Stimulated activated CD4-positive, alpha-beta T cell treated with anti-CD3 and anti-CD28 coated beads, TNF-alpha, amount 100 ng/mL, for 1 hour (primary cell): Measurements from ENCODE around the gene CHID1.

Experiments
- DNase-seq, 3 donors: peaks; one replicate each; pipeline ENCODE4 v3.0.0-alpha.2; 2020; ENCODE audit warnings: low read depth in 3 of 3, low spot score in 1 of 3

CHID1 gene

GRCh38 chr11:910589-911030 lies at the start of gene CHID1:
Gene CHID1 (minus strand): TSS chr11:910810. CDS start chr11:904816, 5,994 bp downstream.
- peak; percentile 49 to 81 (median 67) for DNase-seq

- DNase-seq = no peak
These were observed 49.0 kb upstream of the CHID1 start for GRCh38 chr11:959608-960007.

- DNase-seq = no peak
These were observed 48.4 kb upstream of the CHID1 start for GRCh38 chr11:959027-959426.

- DNase-seq = no peak
These were observed 47.5 kb upstream of the CHID1 start for GRCh38 chr11:958101-958500.

GRCh38 chr11:957212-957920 lies 46.8 kb upstream of the CHID1 start:
- DNase-seq = no peak

GRCh38 chr11:955154-956063 lies 44.8 kb upstream of the CHID1 start:
- DNase-seq = no peak

GRCh38 chr11:954392-955153 lies 44.0 kb upstream of the CHID1 start:
- no peak for DNase-seq

GRCh38 chr11:953512-953911 lies 42.9 kb upstream of the CHID1 start:
- DNase-seq = no peak

GRCh38 chr11:952406-953385 lies 42.1 kb upstream of the CHID1 start:
- DNase-seq = no peak

GRCh38 chr11:951507-951906 lies 40.9 kb upstream of the CHID1 start:
- no peak for DNase-seq

- DNase-seq = no peak
These were observed 37.1 kb upstream of the CHID1 start for GRCh38 chr11:947744-948143.

GRCh38 chr11:945986-946385 lies 35.4 kb upstream of the CHID1 start:
- DNase-seq = no peak

- DNase-seq = no peak
These were observed 34.3 kb upstream of the CHID1 start for GRCh38 chr11:944711-945470.

- DNase-seq = no peak
These were observed 32.2 kb upstream of the CHID1 start for GRCh38 chr11:942823-943222.

GRCh38 chr11:940496-941135 lies 30.0 kb upstream of the CHID1 start:
- no peak for DNase-seq

GRCh38 chr11:937841-938261 lies 27.2 kb upstream of the CHID1 start:
- no peak for DNase-seq

GRCh38 chr11:936199-936598 lies 25.6 kb upstream of the CHID1 start:
- no peak for DNase-seq

- DNase-seq = no peak
These were observed 23.9 kb upstream of the CHID1 start for GRCh38 chr11:934527-934926.

GRCh38 chr11:933936-934335 lies 23.3 kb upstream of the CHID1 start:
- no peak for DNase-seq
